D721Med (cell line): ENCODE measurements around the gene NEB.

ENCODE experiments used
- DNase-seq: peaks from one replicate; pipeline ENCODE4 v3.0.0; 2011; ENCODE audit warnings: low spot score; ENCODE audit not compliant: insufficient read length
- FAIRE-seq: peaks from 2 replicates; lab custom pipeline; 2011; peaks lifted over from hg19 to GRCh38; lab: Jason Lieb, UNC
- CTCF ChIP-seq: IDR thresholded peaks from 2 replicates; pipeline ENCODE4 v1.5.1; 2012; ENCODE audit warnings: mild to moderate bottlenecking, control low read depth; ENCODE audit not compliant: insufficient read depth; ENCODE audit errors: missing control alignments

Gene NEB

GRCh38 chr2:151475071-151475470 is 259.2 kb downstream of the NEB start:
- DNase-seq (no peak), FAIRE-seq (peak; percentile 29)
- no peak for TF ChIP-seq CTCF

GRCh38 chr2:151472966-151473365 is 261.3 kb downstream of the NEB start:
- FAIRE-seq (no peak), DNase-seq (no peak)
- no peak for TF ChIP-seq CTCF

GRCh38 chr2:151470556-151470955 is 263.7 kb downstream of the NEB start:
- no peak for FAIRE-seq
- no peak for DNase-seq
- TF ChIP-seq CTCF: no peak

- DNase-seq (no peak), FAIRE-seq (no peak)
- TF ChIP-seq CTCF: no peak
These were observed 268.5 kb downstream of the NEB start for GRCh38 chr2:151465771-151466170.

GRCh38 chr2:151459358-151459757 is 274.9 kb downstream of the NEB start:
- FAIRE-seq (no peak), DNase-seq (no peak)
- TF ChIP-seq CTCF: no peak

- no peak for FAIRE-seq
- DNase-seq: no peak
These were observed 295.1 kb downstream of the NEB start for GRCh38 chr2:151439127-151439526.

GRCh38 chr2:151438506-151438905 is 295.8 kb downstream of the NEB start:
- TF ChIP-seq CTCF: no peak
- FAIRE-seq: peak; percentile 58
- no peak for DNase-seq

More at GRCh38 chr2:151439127-151439526, 295.1 kb downstream of the NEB start:
- no peak for TF ChIP-seq CTCF
